ENCODE measurements around the gene ZNF771. TPM values are rescaled to one million over a fixed set of nuclear protein-coding genes. Genes with fewer than 3 reads are reported as not detected.

The ZNF771 gene
- total and polyA plus RNA-seq, 9 of the 15 experiments (the other 6 are each of a cell fraction or from before 2014, with no cell fraction given), result 1.5 to 12.6 (median 4.4) TPM

- TF ChIP-seq GTF2F1 (IDR thresholded peaks at IDR 0.05; ENCODE audit: low read depth, low read length) (peak; percentile 19; the same call in 1 of the 2 replicates), CHCHD3 (CRISPR knock-in tag; IDR thresholded peaks at IDR 0.05) (no peak), ZNF318 (IDR thresholded peaks at IDR 0.05; ENCODE audit: borderline replicate concordance in 1 of 2, low read depth in 1 of 2) (no peak), ZNF41 (CRISPR knock-in tag; conservative IDR thresholded peaks at IDR 0.05) (no peak), HMGXB4 (CRISPR knock-in tag; IDR thresholded peaks at IDR 0.05) (peak; percentile 50; the same call in 1 of the 2 replicates), ZNF263 (CRISPR knock-in tag; IDR thresholded peaks at IDR 0.05; ENCODE audit: borderline replicate concordance) (peak; percentile 73; the same call in 1 of the 2 replicates), NEUROD1 (IDR thresholded peaks at IDR 0.05; ENCODE audit: borderline replicate concordance, low read depth, low read length, partially characterized antibody) (peak; percentile 49), ASH1L (IDR thresholded peaks at IDR 0.05; ENCODE audit: borderline replicate concordance, low read depth, partially characterized antibody) (peak; percentile 39), MLLT1 (IDR thresholded peaks at IDR 0.05) (no peak), PTTG1 (tag; IDR thresholded peaks at IDR 0.05; ENCODE audit: low read depth) (no peak), E4F1 (CRISPR knock-in tag; IDR thresholded peaks at IDR 0.05; ENCODE audit: borderline replicate concordance) (no peak), ZNF780A (CRISPR knock-in tag; IDR thresholded peaks at IDR 0.05) (no peak)
Observed at GRCh38 chr16:30429678-30430427, 22.4 kb downstream of the ZNF771 start, which contains the start of gene DCTPP1 (continued).

All from K562 (cell line).